Measurements from ENCODE around the gene KCTD3. TPM values are rescaled to one million over a fixed set of nuclear protein-coding genes. Genes with fewer than 3 reads are reported as not detected.

KCTD3 gene
- total RNA-seq, 1 experiment from 2014 or later: 46.7 TPM

GRCh38 chr1:215648957-215649356, 81.9 kb downstream of the KCTD3 start:
- RAD21 ChIA-PET (ENCODE audit: low non-redundant PET in 1 of 2, low total read pairs in 2 of 2, uncharacterized antibody in 2 of 2, unreplicated experiment in 2 of 2): no interaction called here
- DNase-seq (ENCODE audit: low read depth, low spot score) (no peak), ATAC-seq (no peak)
- H3K27me3 ChIP-seq (ENCODE audit: insufficient read depth, low read length): no peaks in the 10 kb centered on the region
- H3K9me3 ChIP-seq (ENCODE audit: control insufficient read depth in 1 of 2, insufficient read depth in 1 of 2, low read depth in 1 of 2, low read length in 2 of 2): no peaks in the 10 kb centered on the region
- H3K79me2 ChIP-seq (ENCODE audit: insufficient read depth, low read length): no peaks in the 10 kb centered on the region
- CTCF ChIA-PET: no interaction called here
- H3K9ac ChIP-seq (ENCODE audit: low read length): no peak overlapping the region
- H3K36me3 ChIP-seq (ENCODE audit: control insufficient read depth in 1 of 2, insufficient read depth in 2 of 2, low read length in 2 of 2): no peaks in the 10 kb centered on the region
- BruUV-seq (replicated peaks): no TSS peak
- intact Hi-C loops (cut with micrococcal nuclease): no loop called here
- no peak overlapping the region for H3K4me3 ChIP-seq (replicated peaks in 1 of 2; ENCODE audit: low read depth in 1 of 2, low read length in 2 of 2)
- no peaks in the 10 kb centered on the region for H3K4me1 ChIP-seq (ENCODE audit: control insufficient read depth in 1 of 2, insufficient read depth in 2 of 2, low read length in 2 of 2)
- no peaks in the 10 kb centered on the region for H4K20me1 ChIP-seq (ENCODE audit: insufficient read depth)
- H3K4me2 ChIP-seq (ENCODE audit: low read length): no peak overlapping the region
- no peak overlapping the region for H3K27ac ChIP-seq (ENCODE audit: low read depth, low read length)
- no peaks in the 10 kb centered on the region for H3K9me2 ChIP-seq (ENCODE audit: insufficient read depth)
- TF ChIP-seq EZH2phosphoT487 (IDR thresholded peaks at IDR 0.05; ENCODE audit: borderline replicate concordance) (no peak), ZNF274 (IDR thresholded peaks at IDR 0.05; ENCODE audit: low read depth, low read length) (no peak), ZBTB33 (IDR thresholded peaks at IDR 0.05; ENCODE audit: extremely low read depth, insufficient replicate concordance, low read length) (no peak), CBX3 (IDR thresholded peaks at IDR 0.05; ENCODE audit: low read depth) (no peak), RAD21 (IDR thresholded peaks at IDR 0.05; ENCODE audit: low read depth) (no peak), ATF3 (IDR thresholded peaks at IDR 0.05) (no peak), SRF (IDR thresholded peaks at IDR 0.05; ENCODE audit: low read depth) (no peak), REST (IDR thresholded peaks at IDR 0.05; ENCODE audit: low read depth) (no peak), EGR1 (IDR thresholded peaks at IDR 0.05; ENCODE audit: low read depth) (no peak), CEBPB (IDR thresholded peaks at IDR 0.05; ENCODE audit: low read depth) (no peak), POLR2A (IDR thresholded peaks at IDR 0.05; ENCODE audit: borderline replicate concordance, extremely low read depth, insufficient read depth, insufficient read length) (no peak), SP1 (IDR thresholded peaks at IDR 0.05; ENCODE audit: low read depth) (no peak), MAX (IDR thresholded peaks at IDR 0.05) (no peak), ZFX (IDR thresholded peaks at IDR 0.05) (no peak), POLR2AphosphoS5 (IDR thresholded peaks at IDR 0.05; ENCODE audit: low read depth, low read length) (no peak), TCF7L2 (IDR thresholded peaks at IDR 0.05; ENCODE audit: borderline replicate concordance, extremely low read depth, insufficient read depth, insufficient read length) (no peak), YY1 (IDR thresholded peaks at IDR 0.05; ENCODE audit: extremely low read depth, insufficient replicate concordance, low read depth, low read length) (no peak), CTCF (IDR thresholded peaks at IDR 0.05 in 2 of 3, conservative IDR thresholded peaks at IDR 0.05 in 1 of 3; ENCODE audit: borderline replicate concordance in 1 of 3, insufficient read depth in 1 of 3, low read depth in 2 of 3, low read length in 2 of 3) (no peak), ELF1 (IDR thresholded peaks at IDR 0.05; ENCODE audit: borderline replicate concordance, low read depth) (no peak), EZH2 (IDR thresholded peaks at IDR 0.05) (no peak)
- POLR2A ChIA-PET: no interaction called here
- H2AFZ ChIP-seq (ENCODE audit: low read depth, low read length, poor library complexity, severe bottlenecking): no peak overlapping the region
